HG02610 (cell line): ENCODE results near the gene CFB.
"Not testable (repeated sequence)": the region's sequence is repeated elsewhere in the genome, so short reads cannot be mapped to it uniquely, and the experiment has no call there.

Experiments
- ATAC-seq: cut with Tn5 transposase; IDR thresholded peaks from one replicate; pipeline ENCODE4 v1.9.1; 2021; ENCODE audit warnings: mild to moderate bottlenecking, moderate library complexity; ENCODE audit not compliant: unreplicated experiment

CFB gene

GRCh38 chr6:31911826-31912585 is 33.9 kb upstream of the CFB start:
- no peak for ATAC-seq

GRCh38 chr6:31915351-31915750 is 30.5 kb upstream of the CFB start:
- ATAC-seq = no peak

- ATAC-seq = no peak
Observed at GRCh38 chr6:31915756-31916155, 30.1 kb upstream of the CFB start.

GRCh38 chr6:31918069-31918720 is 27.7 kb upstream of the CFB start:
- no peak for ATAC-seq

GRCh38 chr6:31919624-31920303 is 26.1 kb upstream of the CFB start:
- no peak for ATAC-seq

GRCh38 chr6:31920811-31921210 is 25.1 kb upstream of the CFB start:
- no peak for ATAC-seq

- no peak for ATAC-seq
Observed at GRCh38 chr6:31922942-31923341, 23.0 kb upstream of the CFB start.

GRCh38 chr6:31927242-31927862 is 18.5 kb upstream of the CFB start, which contains the start of gene C2:
C2 (plus strand) TSS chr6:31927717; CDS start chr6:31927753, 36 bp downstream.
- ATAC-seq = no peak

- ATAC-seq = no peak
Observed at GRCh38 chr6:31927863-31928671, 17.8 kb upstream of the CFB start.

- no peak for ATAC-seq
Observed at GRCh38 chr6:31928672-31928939, 17.3 kb upstream of the CFB start.

GRCh38 chr6:31930962-31931361 is 14.9 kb upstream of the CFB start:
- no peak for ATAC-seq

- not testable (repeated sequence) for ATAC-seq
Observed at GRCh38 chr6:31932137-31932536, 13.8 kb upstream of the CFB start.

GRCh38 chr6:31933537-31933936 is 12.4 kb upstream of the CFB start:
- no peak for ATAC-seq

GRCh38 chr6:31935021-31935420 is 10.9 kb upstream of the CFB start:
- no peak for ATAC-seq

- no peak for ATAC-seq
Observed at GRCh38 chr6:31935823-31936222, 10.1 kb upstream of the CFB start.

GRCh38 chr6:31940256-31940664 is 5.6 kb upstream of the CFB start:
- ATAC-seq = no peak

GRCh38 chr6:31943742-31944141 is 2.2 kb upstream of the CFB start:
- ATAC-seq = no peak

GRCh38 chr6:31945154-31945506 is 765 bp upstream of the CFB start:
- ATAC-seq = no peak

GRCh38 chr6:31946370-31946885 is 533 bp downstream of the CFB start:
- ATAC-seq = no peak

- ATAC-seq = no peak
Observed at GRCh38 chr6:31947070-31947675, 1.3 kb downstream of the CFB start.
